ENCODE data around the gene AOPEP. TPM values are rescaled to one million over a fixed set of nuclear protein-coding genes. Genes with fewer than 3 reads are reported as not detected.

The AOPEP gene
- total RNA-seq, 6 experiments from 2014 or later = 36.6 to 110 (median 63.3) TPM

GRCh38 chr9:95120781-95121370 lies 394.4 kb downstream of the AOPEP start:
- ATAC-seq (no peak), DNase-seq (no peak)
- Histone ChIP-seq H3K4me3 (no peak overlapping the region), H3K27ac (no peak overlapping the region), H3K36me3 (peaks cover 0 to 19% (median 0%) of the 10 kb centered on the region in 4 donors), H3K4me1 (no peaks in the 10 kb centered on the region), H3K27me3 (no peaks in the 10 kb centered on the region), H3K9me3 (no peaks in the 10 kb centered on the region)
- intact Hi-C loops (cut with DNase I) = loop anchor here in 1 of 2 donors (10.0 kb wide), 2 partner anchors 346 to 446 kb away; no protein-coding TSS in a partner anchor
- TF ChIP-seq POLR2A (IDR thresholded peaks at IDR 0.05) (no peak), CTCF (IDR thresholded peaks at IDR 0.05) (no peak)

- TF ChIP-seq CTCF (IDR thresholded peaks at IDR 0.05) = peak in 2 of 4 donors; percentile 13 to 24
- no peak for TF ChIP-seq POLR2A (IDR thresholded peaks at IDR 0.05)
- Histone ChIP-seq H3K36me3 (peaks cover 0 to 20% (median 0%) of the 10 kb centered on the region in 4 donors), H3K4me3 (no peak overlapping the region), H3K4me1 (peaks cover 0 to 5% (median 1%) of the 10 kb centered on the region in 4 donors), H3K27me3 (no peaks in the 10 kb centered on the region), H3K9me3 (no peaks in the 10 kb centered on the region), H3K27ac (no peak overlapping the region)
- DNase-seq (no peak), ATAC-seq (peak in 2 of 4 donors; percentile 18 to 29)
- 82% methylated on average over 9 of the region's 9 CpGs for WGBS (ENCODE audit: insufficient coverage, low coverage, low lambda C conversion rate, missing lambda C conversion rate)
- intact Hi-C loops (cut with DNase I) = loop anchor here in 1 of 2 donors (10.0 kb wide), 2 partner anchors 350 to 450 kb away; no protein-coding TSS in a partner anchor
Observed at GRCh38 chr9:95124582-95125367, 398.3 kb downstream of the AOPEP start.

GRCh38 chr9:95125652-95126051 lies 399.2 kb downstream of the AOPEP start:
- H3K36me3 ChIP-seq = peaks cover 0 to 20% (median 0%) of the 10 kb centered on the region in 4 donors
- no peak overlapping the region for H3K27ac ChIP-seq
- H3K27me3 ChIP-seq = no peaks in the 10 kb centered on the region
- no peak overlapping the region for H3K4me3 ChIP-seq
- no peak for DNase-seq
- WGBS (ENCODE audit: insufficient coverage, low coverage, low lambda C conversion rate, missing lambda C conversion rate) = 94% methylated on average over 2 of the region's 3 CpGs
- H3K9me3 ChIP-seq = no peaks in the 10 kb centered on the region
- no peak for ATAC-seq
- peaks cover 0 to 13% (median 6%) of the 10 kb centered on the region in 4 donors for H3K4me1 ChIP-seq
- no peak for TF ChIP-seq CTCF (IDR thresholded peaks at IDR 0.05)
- no peak for TF ChIP-seq POLR2A (IDR thresholded peaks at IDR 0.05)
- intact Hi-C loops (cut with DNase I) = loop anchor here in 1 of 2 donors (10.0 kb wide), 2 partner anchors 351 to 451 kb away; no protein-coding TSS in a partner anchor

- Histone ChIP-seq H3K4me1 (peaks cover 0 to 22% (median 9%) of the 10 kb centered on the region in 4 donors), H3K36me3 (peaks cover 0 to 20% (median 0%) of the 10 kb centered on the region in 4 donors), H3K27me3 (no peaks in the 10 kb centered on the region), H3K4me3 (no peak overlapping the region), H3K9me3 (no peaks in the 10 kb centered on the region), H3K27ac (no peak overlapping the region)
- intact Hi-C loops (cut with DNase I) = loop anchor here in 1 of 2 donors (10.0 kb wide), 2 partner anchors 352 to 452 kb away; no protein-coding TSS in a partner anchor
- 73% methylated on average over 7 of the region's 9 CpGs for WGBS (ENCODE audit: insufficient coverage, low coverage, low lambda C conversion rate, missing lambda C conversion rate)
- no peak for DNase-seq
- no peak for TF ChIP-seq CTCF (IDR thresholded peaks at IDR 0.05)
- TF ChIP-seq POLR2A (IDR thresholded peaks at IDR 0.05) = no peak
- ATAC-seq = no peak
Observed at GRCh38 chr9:95126739-95127138, 400.2 kb downstream of the AOPEP start.
